ENCODE data around the gene CDH24. TPM values are rescaled to one million over a fixed set of nuclear protein-coding genes. Genes with fewer than 3 reads are reported as not detected.

Gene CDH24
- total and polyA plus RNA-seq, 2 of the 13 experiments (the other 11 are each of a cell fraction or from before 2014, with no cell fraction given), result 0.69 to 0.99 TPM

DNA sequence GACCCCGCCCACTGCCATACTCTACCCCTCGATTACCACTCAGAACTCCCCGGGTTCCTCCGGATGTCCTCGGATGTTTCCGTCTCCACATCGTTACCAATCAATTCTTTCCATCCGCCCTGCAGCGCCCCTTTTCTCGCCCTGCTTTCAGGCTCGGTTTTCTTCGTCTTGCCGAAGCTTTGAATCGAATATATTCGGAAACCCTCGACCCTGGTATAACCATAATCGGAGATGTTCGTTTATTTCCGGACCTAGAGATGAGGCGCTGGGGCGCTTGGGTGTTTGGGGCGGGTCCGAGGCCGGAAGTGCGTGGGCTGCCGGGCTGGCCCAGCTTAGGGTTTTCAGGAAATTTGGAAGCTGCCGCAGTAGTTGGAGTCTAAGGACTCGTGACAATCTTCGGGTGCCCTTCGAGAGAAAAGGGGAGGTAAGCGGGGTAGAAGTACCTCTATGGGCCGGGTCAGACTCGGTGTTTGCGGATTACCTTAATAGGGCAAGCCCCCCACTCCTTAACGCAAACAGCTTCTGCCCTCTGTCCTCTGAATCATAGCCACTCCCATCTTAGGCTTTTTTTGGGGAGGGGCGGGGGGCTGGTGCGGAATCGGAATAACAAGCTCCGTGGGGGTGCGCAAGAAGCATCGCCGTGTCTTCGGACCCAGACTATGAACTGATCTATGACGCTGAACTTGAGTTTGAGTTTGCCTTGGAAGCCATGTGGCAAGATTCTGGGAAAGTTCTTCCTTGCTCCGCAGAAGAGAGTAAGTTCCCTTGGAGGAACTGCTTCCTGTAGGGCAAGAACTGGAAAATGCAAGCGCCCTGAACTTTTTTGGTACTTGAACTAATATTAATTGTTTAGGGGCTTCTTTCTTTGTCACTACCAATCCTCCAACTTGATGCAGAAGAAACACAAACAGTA lies 38.1 kb upstream of the CDH24 start, which contains the start of gene C14orf119 (continued):
- TF ChIP-seq, protein P1, sequence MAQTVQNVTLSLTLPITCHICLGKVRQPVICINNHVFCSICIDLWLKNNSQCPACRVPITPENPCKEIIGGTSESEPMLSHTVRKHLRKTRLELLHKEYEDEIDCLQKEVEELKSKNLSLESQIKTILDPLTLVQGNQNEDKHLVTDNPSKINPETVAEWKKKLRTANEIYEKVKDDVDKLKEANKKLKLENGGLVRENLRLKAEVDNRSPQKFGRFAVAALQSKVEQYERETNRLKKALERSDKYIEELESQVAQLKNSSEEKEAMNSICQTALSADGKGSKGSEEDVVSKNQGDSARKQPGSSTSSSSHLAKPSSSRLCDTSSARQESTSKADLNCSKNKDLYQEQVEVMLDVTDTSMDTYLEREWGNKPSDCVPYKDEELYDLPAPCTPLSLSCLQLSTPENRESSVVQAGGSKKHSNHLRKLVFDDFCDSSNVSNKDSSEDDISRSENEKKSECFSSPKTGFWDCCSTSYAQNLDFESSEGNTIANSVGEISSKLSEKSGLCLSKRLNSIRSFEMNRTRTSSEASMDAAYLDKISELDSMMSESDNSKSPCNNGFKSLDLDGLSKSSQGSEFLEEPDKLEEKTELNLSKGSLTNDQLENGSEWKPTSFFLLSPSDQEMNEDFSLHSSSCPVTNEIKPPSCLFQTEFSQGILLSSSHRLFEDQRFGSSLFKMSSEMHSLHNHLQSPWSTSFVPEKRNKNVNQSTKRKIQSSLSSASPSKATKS (CRISPR knock-in tag; IDR thresholded peaks at IDR 0.05), result no peak
- TF ChIP-seq CREB1 (IDR thresholded peaks at IDR 0.05), result peak; percentile 57
- no peak; the same call in 1 of the 2 replicates for TF ChIP-seq CREB1 (CRISPR knock-in tag; IDR thresholded peaks at IDR 0.05)
- TF ChIP-seq HIVEP1 (CRISPR knock-in tag; IDR thresholded peaks at IDR 0.05), result peak; percentile 0; the same call in 1 of the 2 replicates
- TF ChIP-seq SRF (IDR thresholded peaks at IDR 0.05; ENCODE audit: low read depth, low read length), result peak; percentile 89
- peak; percentile 89 for TF ChIP-seq RBM39 (IDR thresholded peaks at IDR 0.05; ENCODE audit: low read depth, low read length, poor library complexity, severe bottlenecking)
- TF ChIP-seq SALL1 (CRISPR knock-in tag; IDR thresholded peaks at IDR 0.05), result peak; percentile 78; the same call in 1 of the 2 replicates
- TF ChIP-seq TP53 (CRISPR knock-in tag; conservative IDR thresholded peaks at IDR 0.05), result 0 out of 2 replicates have a peak, but pooled peaks have one; percentile 28
- TF ChIP-seq GABPA (IDR thresholded peaks at IDR 0.05; ENCODE audit: low read depth, low read length), result no peak
- TF ChIP-seq GABPA (CRISPR knock-in tag; IDR thresholded peaks at IDR 0.05; ENCODE audit: low read depth), result no peak
- TF ChIP-seq KLF12 (CRISPR knock-in tag; IDR thresholded peaks at IDR 0.05; ENCODE audit: borderline replicate concordance), result peak; percentile 89; the same call in 1 of the 2 replicates
- TF ChIP-seq KLF11 (CRISPR knock-in tag; IDR thresholded peaks at IDR 0.05), result peak; percentile 50; the same call in 1 of the 2 replicates
- peak; percentile 84 for TF ChIP-seq ZBTB38 (CRISPR knock-in tag; IDR thresholded peaks at IDR 0.05)
- TF ChIP-seq, protein P2, sequence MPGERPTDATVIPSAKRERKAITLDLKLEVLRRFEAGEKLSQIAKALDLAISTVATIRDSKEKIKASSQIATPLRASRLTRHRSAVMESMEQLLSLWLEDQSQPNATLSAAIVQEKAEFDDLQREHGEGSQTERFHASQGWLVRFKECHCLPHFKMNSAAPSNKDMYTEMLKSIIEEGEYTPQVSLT (CRISPR knock-in tag; IDR thresholded peaks at IDR 0.05; ENCODE audit: borderline replicate concordance, low read depth), result peak; percentile 29; the same call in 1 of the 2 replicates
- peak; percentile 38; the same call in 1 of the 2 replicates for TF ChIP-seq REPIN1 (CRISPR knock-in tag; IDR thresholded peaks at IDR 0.05; ENCODE audit: borderline replicate concordance, low read depth)
- TF ChIP-seq ZNF543 (CRISPR knock-in tag; IDR thresholded peaks at IDR 0.05), result peak; percentile 17
- peak; percentile 88 for TF ChIP-seq ZNF224 (CRISPR knock-in tag; IDR thresholded peaks at IDR 0.05)
- TF ChIP-seq SRSF9 (IDR thresholded peaks at IDR 0.05; ENCODE audit: borderline replicate concordance, insufficient read depth, low read depth, low read length, poor library complexity, severe bottlenecking), result no peak
- TF ChIP-seq DNMT3B (CRISPR knock-in tag; conservative IDR thresholded peaks at IDR 0.05), result peak; percentile 92; the same call in 1 of the 2 replicates
- peak; percentile 58; the same call in 1 of the 2 replicates for TF ChIP-seq NFKBIZ (CRISPR knock-in tag; IDR thresholded peaks at IDR 0.05)
- peak; percentile 36 for TF ChIP-seq ZBTB3 (CRISPR knock-in tag; IDR thresholded peaks at IDR 0.05; ENCODE audit: borderline replicate concordance, low read depth)
- no peak for TF ChIP-seq CBX2 (IDR thresholded peaks at IDR 0.05; ENCODE audit: low read depth, low read length)
- TF ChIP-seq CBX2 (CRISPR knock-in tag; IDR thresholded peaks at IDR 0.05; ENCODE audit: low read depth), result peak; percentile 91; the same call in 1 of the 2 replicates
- TF ChIP-seq, protein P3, sequence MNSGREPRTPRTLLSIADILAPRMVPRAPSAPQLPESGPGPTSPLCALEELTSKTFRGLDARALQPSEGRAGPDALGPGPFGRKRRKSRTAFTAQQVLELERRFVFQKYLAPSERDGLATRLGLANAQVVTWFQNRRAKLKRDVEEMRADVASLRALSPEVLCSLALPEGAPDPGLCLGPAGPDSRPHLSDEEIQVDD (CRISPR knock-in tag; IDR thresholded peaks at IDR 0.05; ENCODE audit: borderline replicate concordance), result peak; percentile 16; the same call in 1 of the 2 replicates
- peak; percentile 48; the same call in 1 of the 2 replicates for TF ChIP-seq MED1 (CRISPR knock-in tag; IDR thresholded peaks at IDR 0.05)
- TF ChIP-seq HCFC1 (IDR thresholded peaks at IDR 0.05; ENCODE audit: low read depth, low read length), result peak; percentile 34; the same call in 1 of the 2 replicates
- peak; percentile 80; the same call in 1 of the 2 replicates for TF ChIP-seq ATAD3A (CRISPR knock-in tag; IDR thresholded peaks at IDR 0.05)
